MM.1S (cell line): Measurements from ENCODE around the gene POGK.

Experiments used
- DNase-seq: peaks from one replicate; pipeline ENCODE4 v3.0.0-alpha.2; 2015
- H2AFZ ChIP-seq: fragments of 300-600 bp; sonication (generic); 2 replicates; pipeline ENCODE4 v1.6.0; 2016; ENCODE audit warnings: antibody characterized with exemption, low read length
- H3F3A ChIP-seq: fragments of 300-600 bp; sonication (generic); 2 replicates; pipeline ENCODE4 v1.6.1; 2016; ENCODE audit warnings: mild to moderate bottlenecking, antibody characterized with exemption, low read length, moderate library complexity, mixed read lengths; ENCODE audit not compliant: insufficient read depth
- H3K27ac ChIP-seq: fragments of 300-600 bp; sonication (generic); 2 replicates; pipeline ENCODE4 v1.5.1; 2016; ENCODE audit warnings: mild to moderate bottlenecking, low read length
- H3K27me3 ChIP-seq: fragments of 300-600 bp; sonication (generic); replicated peaks from 2 replicates; pipeline ENCODE4 v1.6.0; 2016; ENCODE audit warnings: low read length; ENCODE audit not compliant: insufficient read depth
- H3K36me3 ChIP-seq: fragments of 300-600 bp; sonication (generic); replicated peaks from 2 replicates; pipeline ENCODE4 v1.6.1; 2016; ENCODE audit warnings: mild to moderate bottlenecking, low read length, mixed read lengths; ENCODE audit not compliant: insufficient read depth
- H3K4me1 ChIP-seq: fragments of 300-600 bp; sonication (generic); 2 replicates; pipeline ENCODE4 v1.6.1; 2016; ENCODE audit warnings: low read length, mixed read lengths
- H3K4me2 ChIP-seq: fragments of 300-600 bp; sonication (generic); 2 replicates; pipeline ENCODE4 v1.6.0; 2016; ENCODE audit warnings: low read depth, low read length
- H3K4me3 ChIP-seq: fragments of 300-600 bp; sonication (generic); 2 replicates; pipeline ENCODE4 v1.5.1; 2016; ENCODE audit warnings: low read length, mixed read lengths
- H3K79me2 ChIP-seq: fragments of 300-600 bp; sonication (generic); 2 replicates; pipeline ENCODE4 v1.6.1; 2016; ENCODE audit warnings: mixed run types, low read length, mixed read lengths
- H3K9ac ChIP-seq: fragments of 300-600 bp; sonication (generic); 2 replicates; pipeline ENCODE4 v1.6.1; 2016; ENCODE audit warnings: low read length, mixed read lengths
- H3K9me2 ChIP-seq: fragments of 300-600 bp; sonication (generic); replicated peaks from 2 replicates; pipeline ENCODE4 v1.6.1; 2016; ENCODE audit warnings: mild to moderate bottlenecking, low read length, mixed read lengths; ENCODE audit not compliant: insufficient read depth
- H3K9me3 ChIP-seq: fragments of 300-600 bp; sonication (generic); replicated peaks from 2 replicates; pipeline ENCODE4 v1.6.1; 2016; ENCODE audit warnings: mild to moderate bottlenecking, low read length, mixed read lengths; ENCODE audit not compliant: insufficient read depth
- H4K20me1 ChIP-seq: fragments of 300-600 bp; sonication (generic); 2 replicates; pipeline ENCODE4 v1.6.1; 2016; ENCODE audit warnings: mild to moderate bottlenecking, low read length, moderate library complexity, mixed read lengths; ENCODE audit not compliant: insufficient read depth
- EZH2 ChIP-seq: fragments of 300-600 bp; sonication (generic); optimal IDR thresholded peaks from 2 replicates; pipeline ENCODE3; 2017; ENCODE audit warnings: low read depth, mild to moderate bottlenecking, antibody characterized with exemption, low read length, mixed read lengths
- EZH2phosphoT487 ChIP-seq: fragments of 300-600 bp; sonication (generic); IDR thresholded peaks from 2 replicates; pipeline ENCODE4 v1.6.1; 2018; ENCODE audit warnings: antibody characterized with exemption, low read length
- TF ChIP-seq, protein P1 (sequence below): fragments of 300-600 bp; sonication (generic); IDR thresholded peaks from 2 replicates; pipeline ENCODE4 v1.5.1; 2016; ENCODE audit warnings: antibody characterized with exemption, low read length, mixed read lengths

Gene POGK

DNA sequence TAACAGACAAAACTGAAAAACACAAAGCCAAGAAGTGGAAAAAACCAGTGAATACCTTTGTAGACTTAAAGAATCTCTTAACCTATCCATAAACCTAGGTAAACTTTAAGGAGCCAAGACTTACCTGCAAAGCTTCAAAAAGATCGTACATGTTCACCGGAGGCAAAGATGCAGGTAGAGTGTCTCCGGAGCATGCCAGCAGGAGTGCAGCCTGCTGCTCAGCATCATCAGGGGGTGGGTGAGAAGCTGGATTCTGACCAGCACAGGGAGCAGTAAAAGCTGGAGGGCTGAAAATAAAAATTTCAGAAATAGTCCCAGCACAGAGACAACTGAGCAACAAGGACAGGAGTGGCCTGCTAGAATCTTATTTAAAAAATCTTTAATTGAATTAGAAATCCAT lies 18.7 kb downstream of the POGK start:
- no peaks in the 10 kb centered on the region for H3K4me1 ChIP-seq
- H3K9me2 ChIP-seq, result no peaks in the 10 kb centered on the region
- no peak overlapping the region for H3K9ac ChIP-seq
- H3K79me2 ChIP-seq, result peaks cover 14% of the 10 kb centered on the region
- no peak overlapping the region for H3K27ac ChIP-seq
- TF ChIP-seq EZH2 (no peak), EZH2phosphoT487 (no peak)
- TF ChIP-seq, protein P1, sequence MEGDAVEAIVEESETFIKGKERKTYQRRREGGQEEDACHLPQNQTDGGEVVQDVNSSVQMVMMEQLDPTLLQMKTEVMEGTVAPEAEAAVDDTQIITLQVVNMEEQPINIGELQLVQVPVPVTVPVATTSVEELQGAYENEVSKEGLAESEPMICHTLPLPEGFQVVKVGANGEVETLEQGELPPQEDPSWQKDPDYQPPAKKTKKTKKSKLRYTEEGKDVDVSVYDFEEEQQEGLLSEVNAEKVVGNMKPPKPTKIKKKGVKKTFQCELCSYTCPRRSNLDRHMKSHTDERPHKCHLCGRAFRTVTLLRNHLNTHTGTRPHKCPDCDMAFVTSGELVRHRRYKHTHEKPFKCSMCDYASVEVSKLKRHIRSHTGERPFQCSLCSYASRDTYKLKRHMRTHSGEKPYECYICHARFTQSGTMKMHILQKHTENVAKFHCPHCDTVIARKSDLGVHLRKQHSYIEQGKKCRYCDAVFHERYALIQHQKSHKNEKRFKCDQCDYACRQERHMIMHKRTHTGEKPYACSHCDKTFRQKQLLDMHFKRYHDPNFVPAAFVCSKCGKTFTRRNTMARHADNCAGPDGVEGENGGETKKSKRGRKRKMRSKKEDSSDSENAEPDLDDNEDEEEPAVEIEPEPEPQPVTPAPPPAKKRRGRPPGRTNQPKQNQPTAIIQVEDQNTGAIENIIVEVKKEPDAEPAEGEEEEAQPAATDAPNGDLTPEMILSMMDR, result no peak
- peaks cover 45% of the 10 kb centered on the region for H3K36me3 ChIP-seq
- no peaks in the 10 kb centered on the region for H4K20me1 ChIP-seq
- no peaks in the 10 kb centered on the region for H3K9me3 ChIP-seq
- H3K27me3 ChIP-seq, result no peaks in the 10 kb centered on the region
- no peak overlapping the region for H2AFZ ChIP-seq
- peaks cover 6% of the 10 kb centered on the region; the same call in 1 of the 2 replicates for H3F3A ChIP-seq
- DNase-seq, result no peak
- H3K4me2 ChIP-seq, result no peak overlapping the region
- H3K4me3 ChIP-seq, result no peak overlapping the region

DNA sequence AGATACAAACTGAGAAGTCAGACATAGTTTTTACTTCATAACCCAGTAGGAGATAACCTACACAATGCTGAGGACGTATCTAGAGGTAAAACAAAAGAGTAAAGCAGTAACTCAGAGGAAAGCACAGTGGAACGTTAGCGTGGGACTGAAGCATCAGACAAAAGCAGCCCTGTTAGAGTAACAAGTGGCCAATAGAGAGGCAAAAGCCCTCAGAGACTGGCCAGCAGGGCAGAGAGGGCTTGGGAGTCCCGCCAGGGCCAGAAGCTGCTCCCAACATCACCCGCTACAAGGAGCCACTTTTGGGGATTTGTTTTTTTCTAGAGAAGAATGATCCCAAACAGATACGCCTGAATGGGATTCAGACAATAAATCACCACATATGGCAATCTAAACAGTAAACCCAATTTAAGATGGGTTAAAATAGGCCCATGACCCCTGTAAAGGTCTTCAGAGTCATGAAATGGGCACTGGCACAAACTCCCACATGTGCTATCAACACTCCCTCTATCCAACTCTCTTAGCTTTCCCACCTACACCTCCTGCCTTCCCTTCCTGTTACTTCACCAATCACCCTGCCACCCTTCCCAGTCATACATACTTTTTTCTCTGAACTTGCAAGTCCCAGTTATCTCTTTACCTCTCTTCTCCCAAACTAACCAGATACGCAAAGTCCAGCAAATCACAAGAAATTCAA lies 19.6 kb downstream of the POGK start:
- Histone ChIP-seq H3K4me2 (no peak overlapping the region), H4K20me1 (no peaks in the 10 kb centered on the region), H3K27ac (no peak overlapping the region), H3K36me3 (peaks cover 42% of the 10 kb centered on the region), H3K4me3 (no peak overlapping the region), H3K79me2 (peaks cover 15% of the 10 kb centered on the region), H3K9me3 (no peaks in the 10 kb centered on the region), H3F3A (peaks cover 6% of the 10 kb centered on the region; the same call in 1 of the 2 replicates), H2AFZ (no peak overlapping the region), H3K9ac (no peak overlapping the region), H3K27me3 (no peaks in the 10 kb centered on the region), H3K4me1 (no peaks in the 10 kb centered on the region), H3K9me2 (no peaks in the 10 kb centered on the region)
- DNase-seq, result no peak
- TF ChIP-seq EZH2 (no peak), EZH2phosphoT487 (no peak)
- TF ChIP-seq, protein P1, result no peak

DNA sequence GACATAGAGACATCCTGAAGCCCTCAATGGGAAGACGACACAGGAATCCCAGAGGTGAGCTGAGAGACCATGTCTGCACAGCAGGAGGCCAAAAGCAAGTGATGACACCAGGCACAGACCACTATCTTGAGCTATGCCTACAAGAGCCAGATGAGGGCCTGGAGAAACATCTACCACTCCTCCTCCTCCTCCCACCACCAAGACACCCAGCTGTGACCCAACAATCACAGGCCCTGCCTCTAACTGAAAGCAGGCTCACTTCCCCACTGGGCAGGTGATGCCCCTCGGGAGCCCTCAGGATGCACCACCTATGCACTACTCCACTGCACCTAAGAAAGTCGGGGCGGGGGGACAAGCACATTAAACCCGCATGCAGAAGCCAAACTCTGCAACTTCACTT lies 20.3 kb downstream of the POGK start:
- peaks cover 6% of the 10 kb centered on the region; the same call in 1 of the 2 replicates for H3F3A ChIP-seq
- H3K27ac ChIP-seq, result no peak overlapping the region
- no peak overlapping the region for H3K9ac ChIP-seq
- no peak overlapping the region for H2AFZ ChIP-seq
- H3K4me1 ChIP-seq, result no peaks in the 10 kb centered on the region
- no peaks in the 10 kb centered on the region for H3K9me3 ChIP-seq
- TF ChIP-seq EZH2phosphoT487 (no peak), EZH2 (no peak)
- TF ChIP-seq, protein P1, result no peak
- H3K27me3 ChIP-seq, result no peaks in the 10 kb centered on the region
- H3K79me2 ChIP-seq, result peaks cover 14% of the 10 kb centered on the region; the same call in 1 of the 2 replicates
- no peak overlapping the region for H3K4me2 ChIP-seq
- H3K4me3 ChIP-seq, result no peak overlapping the region
- H3K9me2 ChIP-seq, result no peaks in the 10 kb centered on the region
- H3K36me3 ChIP-seq, result peaks cover 35% of the 10 kb centered on the region
- no peak for DNase-seq
- no peaks in the 10 kb centered on the region for H4K20me1 ChIP-seq
